OCI-LY1 (cell line): ENCODE data around the gene IRF2.

ENCODE experiments used
- EZH2 ChIP-seq: fragments of 200-600 bp; sonication (generic), shearing (Covaris generic); IDR thresholded peaks from 2 replicates; pipeline ENCODE4 v1.8.0; 2017; ENCODE audit warnings: borderline replicate concordance, mixed run types, mild to moderate bottlenecking, antibody characterized with exemption, low read length, moderate library complexity, mixed read lengths
- TF ChIP-seq, protein P1 (sequence below): fragments of 200-600 bp; sonication (generic), shearing (Covaris generic); IDR thresholded peaks from 2 replicates; pipeline ENCODE4 v1.5.1; 2017; ENCODE audit warnings: mild to moderate bottlenecking, antibody characterized with exemption, low read length, moderate library complexity, mixed read lengths

DNA sequence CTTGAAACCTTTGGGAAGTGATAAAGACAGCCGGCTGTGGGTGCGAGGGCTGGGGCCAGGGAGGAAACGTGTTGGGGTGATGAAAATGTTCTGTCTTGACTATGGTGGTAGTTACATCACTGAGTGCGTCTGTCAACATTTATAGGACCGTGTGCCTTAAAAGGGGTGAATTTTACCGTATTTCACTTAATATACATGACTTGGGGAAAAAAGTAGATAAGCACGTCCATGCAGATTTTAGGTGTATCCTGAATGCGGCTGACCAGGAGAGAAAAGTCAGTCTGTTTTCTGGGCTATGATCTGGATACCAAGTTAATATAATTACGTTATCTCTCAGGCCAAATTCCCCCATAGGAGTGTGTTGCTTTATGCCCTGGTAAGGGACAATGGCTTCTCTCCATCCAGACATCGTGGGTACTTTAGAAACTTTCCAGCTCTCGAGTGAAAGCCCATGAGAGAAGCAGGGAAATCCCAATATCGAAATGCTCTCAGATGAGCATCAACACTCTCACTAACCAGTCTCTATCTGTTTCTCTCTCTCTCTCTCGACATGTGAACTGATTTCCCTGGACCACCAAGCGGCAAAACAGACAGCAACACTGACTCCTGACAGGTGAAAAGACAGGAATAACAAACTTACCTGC is 71.5 kb downstream of the IRF2 start:
- TF ChIP-seq, protein P1, sequence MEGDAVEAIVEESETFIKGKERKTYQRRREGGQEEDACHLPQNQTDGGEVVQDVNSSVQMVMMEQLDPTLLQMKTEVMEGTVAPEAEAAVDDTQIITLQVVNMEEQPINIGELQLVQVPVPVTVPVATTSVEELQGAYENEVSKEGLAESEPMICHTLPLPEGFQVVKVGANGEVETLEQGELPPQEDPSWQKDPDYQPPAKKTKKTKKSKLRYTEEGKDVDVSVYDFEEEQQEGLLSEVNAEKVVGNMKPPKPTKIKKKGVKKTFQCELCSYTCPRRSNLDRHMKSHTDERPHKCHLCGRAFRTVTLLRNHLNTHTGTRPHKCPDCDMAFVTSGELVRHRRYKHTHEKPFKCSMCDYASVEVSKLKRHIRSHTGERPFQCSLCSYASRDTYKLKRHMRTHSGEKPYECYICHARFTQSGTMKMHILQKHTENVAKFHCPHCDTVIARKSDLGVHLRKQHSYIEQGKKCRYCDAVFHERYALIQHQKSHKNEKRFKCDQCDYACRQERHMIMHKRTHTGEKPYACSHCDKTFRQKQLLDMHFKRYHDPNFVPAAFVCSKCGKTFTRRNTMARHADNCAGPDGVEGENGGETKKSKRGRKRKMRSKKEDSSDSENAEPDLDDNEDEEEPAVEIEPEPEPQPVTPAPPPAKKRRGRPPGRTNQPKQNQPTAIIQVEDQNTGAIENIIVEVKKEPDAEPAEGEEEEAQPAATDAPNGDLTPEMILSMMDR = no peak
- no peak for TF ChIP-seq EZH2
